ENCODE results near the gene UGT1A6. TPM values are rescaled to one million over a fixed set of nuclear protein-coding genes. Genes with fewer than 3 reads are reported as not detected.

Gene UGT1A6
- total RNA-seq, 2 donors from 2014 or later: not detected

DNA sequence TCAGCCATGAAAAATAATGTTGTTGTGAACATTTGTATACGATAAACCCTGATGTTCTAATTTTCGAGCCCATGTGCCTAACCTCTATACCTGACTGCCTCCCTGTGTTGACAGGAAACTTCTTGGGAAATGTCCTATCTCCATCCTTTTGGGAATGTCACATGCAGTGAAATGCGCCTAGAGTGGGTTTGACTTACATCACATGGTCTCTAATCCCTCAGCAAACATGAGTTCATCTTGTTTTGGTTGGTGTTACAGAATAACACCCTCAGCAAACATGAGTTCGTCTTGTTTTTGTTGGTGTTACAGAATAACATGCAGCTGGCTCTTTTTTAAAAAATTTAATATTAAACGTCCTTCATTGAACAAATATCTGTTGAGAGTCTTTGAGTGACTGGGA, 4.3 kb upstream of the UGT1A6 start:
- Histone ChIP-seq H3K9me3 (ENCODE audit: control insufficient read depth, low read length) (no peaks in the 10 kb centered on the region), H3K4me1 (ENCODE audit: control insufficient read depth, insufficient read depth, low read length) (no peaks in the 10 kb centered on the region), H3K27ac (ENCODE audit: low read depth, low read length) (no peak overlapping the region), H3K27me3 (ENCODE audit: control insufficient read depth, insufficient read depth, low read length, poor library complexity, severe bottlenecking) (no peaks in the 10 kb centered on the region), H3K36me3 (ENCODE audit: control insufficient read depth, insufficient read depth, low read length) (no peaks in the 10 kb centered on the region), H3K9ac (ENCODE audit: extremely low read depth, low read length, poor library complexity, severe bottlenecking) (no peak overlapping the region), H3K4me3 (ENCODE audit: low read length) (no peak overlapping the region)
- TF ChIP-seq CTCF (conservative IDR thresholded peaks at IDR 0.05): no peak
- Mint-ChIP-seq H3K36me3 (ENCODE audit: low read depth) (no peaks in the 10 kb centered on the region), H3K27me3 (ENCODE audit: insufficient read depth) (no peaks in the 10 kb centered on the region), H3K27ac (no peak overlapping the region), H3K9me3 (no peaks in the 10 kb centered on the region), H3K4me3 (no peak overlapping the region), H3K4me1 (peaks cover 18% of the 10 kb centered on the region)
- WGBS, 2 experiments (ENCODE audit: insufficient coverage in 1 of 2, insufficient read length in 1 of 2): 90 to 100% methylated on average over 1 to 5 of the region's 5 CpGs
- no peak for DNase-seq

DNA sequence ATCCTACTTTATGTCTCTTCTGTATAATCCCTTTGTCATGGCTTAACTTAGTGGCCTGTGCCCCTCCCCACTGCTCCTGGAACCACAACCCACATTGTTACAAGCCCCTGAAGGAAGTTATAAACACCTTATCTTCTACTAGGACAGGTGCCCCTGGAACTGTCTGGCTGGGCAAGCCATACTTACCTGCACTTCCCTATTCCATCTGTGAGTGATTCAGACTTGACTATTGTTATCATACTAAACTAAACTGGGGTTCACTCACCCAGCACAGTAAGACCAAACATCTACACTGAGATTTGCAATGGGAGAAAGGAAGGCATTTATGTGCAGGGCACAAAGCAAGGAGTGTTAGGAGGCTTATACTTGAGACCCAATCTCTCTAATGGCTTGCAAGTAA, 3.7 kb upstream of the UGT1A6 start:
- Mint-ChIP-seq H3K36me3 (ENCODE audit: low read depth) (no peaks in the 10 kb centered on the region), H3K27ac (no peak overlapping the region), H3K27me3 (ENCODE audit: insufficient read depth) (no peaks in the 10 kb centered on the region), H3K4me3 (no peak overlapping the region), H3K9me3 (no peaks in the 10 kb centered on the region), H3K4me1 (peaks cover 18% of the 10 kb centered on the region)
- Histone ChIP-seq H3K9me3 (ENCODE audit: control insufficient read depth, low read length) (no peaks in the 10 kb centered on the region), H3K27ac (ENCODE audit: low read depth, low read length) (no peak overlapping the region), H3K27me3 (ENCODE audit: control insufficient read depth, insufficient read depth, low read length, poor library complexity, severe bottlenecking) (no peaks in the 10 kb centered on the region), H3K36me3 (ENCODE audit: control insufficient read depth, insufficient read depth, low read length) (no peaks in the 10 kb centered on the region), H3K4me3 (ENCODE audit: low read length) (no peak overlapping the region), H3K9ac (ENCODE audit: extremely low read depth, low read length, poor library complexity, severe bottlenecking) (no peak overlapping the region), H3K4me1 (ENCODE audit: control insufficient read depth, insufficient read depth, low read length) (no peaks in the 10 kb centered on the region)
- TF ChIP-seq CTCF (conservative IDR thresholded peaks at IDR 0.05): no peak
- DNase-seq: no peak

DNA sequence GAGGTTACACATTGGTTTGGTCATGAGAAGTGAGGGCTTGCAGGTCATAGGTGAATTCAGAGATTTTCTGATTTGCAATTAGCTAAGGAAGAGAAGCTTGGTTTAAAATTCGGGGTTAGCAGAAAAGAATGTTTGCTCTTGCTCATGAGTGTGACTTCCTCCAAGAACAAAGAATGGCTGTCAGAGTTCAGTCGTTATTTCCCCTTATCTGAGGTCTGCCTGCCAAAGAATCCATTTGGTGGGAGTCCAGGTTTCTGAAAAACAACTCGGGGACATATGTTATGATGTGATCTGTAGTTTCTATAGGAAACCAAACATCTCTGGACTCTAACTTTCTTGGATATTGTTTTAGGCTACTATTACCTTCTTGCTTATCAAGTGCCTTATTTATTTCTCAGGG, 3.2 kb upstream of the UGT1A6 start:
- H3K27ac ChIP-seq (ENCODE audit: low read depth, low read length): no peak overlapping the region
- no peaks in the 10 kb centered on the region for H3K36me3 Mint-ChIP-seq (ENCODE audit: low read depth)
- H3K4me3 ChIP-seq (ENCODE audit: low read length): no peak overlapping the region
- H3K9me3 ChIP-seq (ENCODE audit: control insufficient read depth, low read length): no peaks in the 10 kb centered on the region
- WGBS, 2 experiments (ENCODE audit: insufficient coverage in 1 of 2, insufficient read length in 1 of 2): 75 to 86% methylated on average over 2 to 3 of the region's 3 CpGs
- no peak for TF ChIP-seq CTCF (conservative IDR thresholded peaks at IDR 0.05)
- no peaks in the 10 kb centered on the region for H3K27me3 Mint-ChIP-seq (ENCODE audit: insufficient read depth)
- H3K36me3 ChIP-seq (ENCODE audit: control insufficient read depth, insufficient read depth, low read length): no peaks in the 10 kb centered on the region
- H3K4me1 Mint-ChIP-seq: peaks cover 18% of the 10 kb centered on the region
- H3K9me3 Mint-ChIP-seq: no peaks in the 10 kb centered on the region
- H3K27ac Mint-ChIP-seq: no peak overlapping the region
- no peak overlapping the region for H3K9ac ChIP-seq (ENCODE audit: extremely low read depth, low read length, poor library complexity, severe bottlenecking)
- no peak overlapping the region for H3K4me3 Mint-ChIP-seq
- H3K4me1 ChIP-seq (ENCODE audit: control insufficient read depth, insufficient read depth, low read length): no peaks in the 10 kb centered on the region
- H3K27me3 ChIP-seq (ENCODE audit: control insufficient read depth, insufficient read depth, low read length, poor library complexity, severe bottlenecking): no peaks in the 10 kb centered on the region
- DNase-seq: no peak
